Mucosa of rectum (tissue), 2 donors: ENCODE data around the gene HS3ST5.

Experiments
- H3K27ac ChIP-seq, 2 donors: one replicate each; pipeline ENCODE4 v1.7.0; 2013; ENCODE audit warnings: inconsistent platforms in 2 of 2, low read depth in 2 of 2, low read length in 2 of 2
- H3K27me3 ChIP-seq, 2 donors: one replicate each; pipeline ENCODE4 v1.7.0; 2013; ENCODE audit warnings: low read length in 2 of 2; ENCODE audit not compliant: control insufficient read depth in 2 of 2, insufficient read depth in 2 of 2
- H3K36me3 ChIP-seq, 2 donors: one replicate each; pipeline ENCODE4 v1.7.0; 2013; ENCODE audit warnings: low read length in 2 of 2; ENCODE audit not compliant: control insufficient read depth in 2 of 2, insufficient read depth in 2 of 2
- H3K4me1 ChIP-seq, 2 donors: one replicate each; pipeline ENCODE4 v1.7.0; 2013; ENCODE audit warnings: low read length in 2 of 2, mild to moderate bottlenecking in 1 of 2; ENCODE audit not compliant: control insufficient read depth in 2 of 2, insufficient read depth in 2 of 2
- H3K4me3 ChIP-seq, 2 donors: one replicate each; pipeline ENCODE4 v1.7.0; 2013; ENCODE audit warnings: low read length in 2 of 2
- H3K9ac ChIP-seq, 2 donors: one replicate each; pipeline ENCODE4 v1.7.0; 2013; ENCODE audit warnings: low read length in 2 of 2, low read depth in 1 of 2, mild to moderate bottlenecking in 1 of 2
- H3K9me3 ChIP-seq, 2 donors: one replicate each; pipeline ENCODE4 v1.7.0; 2013; ENCODE audit warnings: low read length in 2 of 2; ENCODE audit not compliant: control insufficient read depth in 2 of 2
- donor health status: healthy.
- donor health status: Normal muscosa, but diverticular disease.

The HS3ST5 gene

DNA sequence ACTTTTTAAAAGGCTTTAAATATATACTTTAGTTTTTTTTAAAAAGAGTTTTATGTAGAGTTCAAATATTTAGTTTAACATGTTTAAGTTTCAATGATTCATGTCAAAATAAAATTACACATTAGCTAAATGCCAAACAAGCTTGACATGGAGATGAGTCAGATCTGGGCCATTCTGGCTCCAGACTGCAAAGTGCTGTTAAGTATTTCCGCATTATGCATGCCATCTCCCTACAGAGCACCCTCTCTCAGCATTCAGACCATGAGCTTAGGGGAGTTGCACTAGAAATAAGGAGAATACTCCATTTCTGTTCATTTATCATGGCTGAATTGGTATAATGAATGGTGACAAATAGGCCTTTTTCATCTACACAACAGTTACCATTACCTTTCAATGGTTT is 21.5 kb upstream of the HS3ST5 start:
- H3K4me3 ChIP-seq, result no peak overlapping the region
- no peaks in the 10 kb centered on the region for H3K9me3 ChIP-seq
- no peaks in the 10 kb centered on the region for H3K4me1 ChIP-seq
- no peak overlapping the region for H3K27ac ChIP-seq
- no peak overlapping the region for H3K9ac ChIP-seq
- no peaks in the 10 kb centered on the region for H3K36me3 ChIP-seq
- H3K27me3 ChIP-seq, result no peaks in the 10 kb centered on the region

- Histone ChIP-seq H3K27ac (no peak overlapping the region), H3K27me3 (no peaks in the 10 kb centered on the region), H3K9me3 (no peaks in the 10 kb centered on the region), H3K9ac (no peak overlapping the region), H3K4me1 (no peaks in the 10 kb centered on the region), H3K36me3 (no peaks in the 10 kb centered on the region), H3K4me3 (no peak overlapping the region)
These were observed 20.1 kb upstream of the HS3ST5 start for GRCh38 chr6:114362957-114363356.

- Histone ChIP-seq H3K4me3 (no peak overlapping the region), H3K27me3 (no peaks in the 10 kb centered on the region), H3K27ac (no peak overlapping the region), H3K4me1 (no peaks in the 10 kb centered on the region), H3K36me3 (no peaks in the 10 kb centered on the region), H3K9ac (no peak overlapping the region), H3K9me3 (no peaks in the 10 kb centered on the region)
These were observed 19.6 kb upstream of the HS3ST5 start for GRCh38 chr6:114362396-114362795.

DNA sequence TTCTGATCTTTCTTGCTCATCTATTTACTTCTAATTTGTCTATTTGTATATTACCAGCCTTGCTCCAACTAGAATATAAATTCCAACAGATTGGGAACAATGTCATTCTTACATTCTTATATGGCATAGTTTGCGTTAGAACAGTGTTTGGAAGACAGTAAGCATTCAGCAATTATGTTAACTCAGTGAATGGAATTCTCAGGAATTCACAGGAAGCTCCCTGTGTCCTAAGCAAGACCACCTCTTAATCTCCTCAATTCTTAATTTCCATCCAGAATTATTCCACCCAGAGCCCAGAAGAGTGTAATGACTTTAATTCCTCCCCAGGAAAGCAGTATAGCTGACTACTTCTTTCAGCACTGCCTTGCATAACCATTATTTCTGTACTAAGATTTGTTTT is 18.2 kb upstream of the HS3ST5 start:
- H3K9me3 ChIP-seq, result no peaks in the 10 kb centered on the region
- no peak overlapping the region for H3K4me3 ChIP-seq
- no peak overlapping the region for H3K27ac ChIP-seq

DNA sequence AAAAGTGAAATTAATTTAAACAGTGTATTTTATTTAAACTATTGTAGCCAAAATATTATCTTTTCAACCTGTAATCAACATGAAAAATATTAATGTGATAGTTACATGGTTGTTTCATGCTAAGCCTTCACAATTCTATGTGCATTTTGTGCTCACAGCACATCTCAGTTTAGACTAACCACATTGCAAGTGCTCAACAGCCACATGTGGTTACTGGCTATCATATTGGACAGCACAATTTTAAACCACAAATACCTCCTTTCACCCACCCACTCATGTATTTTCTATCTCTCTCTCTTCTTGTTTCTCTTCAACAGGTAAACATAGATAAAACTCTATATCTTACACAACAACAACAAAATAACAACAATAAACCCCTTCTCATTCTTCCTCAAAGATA is 12.5 kb upstream of the HS3ST5 start:
- H3K4me1 ChIP-seq, result no peaks in the 10 kb centered on the region
- H3K4me3 ChIP-seq, result no peak overlapping the region
- no peaks in the 10 kb centered on the region for H3K36me3 ChIP-seq
- H3K9me3 ChIP-seq, result no peaks in the 10 kb centered on the region
- no peak overlapping the region for H3K27ac ChIP-seq
- no peaks in the 10 kb centered on the region for H3K27me3 ChIP-seq
- H3K9ac ChIP-seq, result no peak overlapping the region

More for the DNA sequence above, 18.2 kb upstream of the HS3ST5 start:
- H3K9ac ChIP-seq, result no peak overlapping the region
- no peaks in the 10 kb centered on the region for H3K4me1 ChIP-seq
- no peaks in the 10 kb centered on the region for H3K36me3 ChIP-seq
- no peaks in the 10 kb centered on the region for H3K27me3 ChIP-seq

- no peak overlapping the region for H3K27ac ChIP-seq
- no peaks in the 10 kb centered on the region for H3K27me3 ChIP-seq
- no peaks in the 10 kb centered on the region for H3K36me3 ChIP-seq
These were observed 11.7 kb upstream of the HS3ST5 start for GRCh38 chr6:114354482-114354881.

DNA sequence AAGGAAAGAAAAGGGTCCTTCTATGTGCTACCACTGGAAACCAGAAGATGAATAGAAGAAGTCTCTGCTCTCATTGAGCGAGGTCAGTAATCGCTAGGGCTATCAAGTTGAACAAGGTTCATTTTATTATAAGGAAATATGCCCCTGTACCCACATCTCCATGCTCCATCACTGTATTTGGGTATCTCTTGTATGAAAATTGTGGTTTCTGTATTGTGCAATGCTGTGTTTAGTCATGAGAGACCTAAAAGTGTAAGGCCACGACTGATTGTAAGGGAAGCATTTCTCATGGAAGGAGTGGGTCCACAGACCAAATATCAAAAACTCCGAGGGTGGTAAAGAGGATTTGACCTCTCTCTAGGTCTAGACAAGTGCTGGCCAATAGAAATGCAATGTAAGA is 3.6 kb upstream of the HS3ST5 start:
- Histone ChIP-seq H3K4me1 (peaks cover 0 to 7% of the 10 kb centered on the region in 2 donors), H3K36me3 (no peaks in the 10 kb centered on the region), H3K9ac (no peak overlapping the region), H3K27ac (no peak overlapping the region), H3K9me3 (no peaks in the 10 kb centered on the region), H3K27me3 (peaks cover 3 to 5% of the 10 kb centered on the region in 2 donors), H3K4me3 (no peak overlapping the region)

More at GRCh38 chr6:114354482-114354881, 11.7 kb upstream of the HS3ST5 start:
- Histone ChIP-seq H3K9me3 (no peaks in the 10 kb centered on the region), H3K9ac (no peak overlapping the region), H3K4me3 (no peak overlapping the region), H3K4me1 (no peaks in the 10 kb centered on the region)

DNA sequence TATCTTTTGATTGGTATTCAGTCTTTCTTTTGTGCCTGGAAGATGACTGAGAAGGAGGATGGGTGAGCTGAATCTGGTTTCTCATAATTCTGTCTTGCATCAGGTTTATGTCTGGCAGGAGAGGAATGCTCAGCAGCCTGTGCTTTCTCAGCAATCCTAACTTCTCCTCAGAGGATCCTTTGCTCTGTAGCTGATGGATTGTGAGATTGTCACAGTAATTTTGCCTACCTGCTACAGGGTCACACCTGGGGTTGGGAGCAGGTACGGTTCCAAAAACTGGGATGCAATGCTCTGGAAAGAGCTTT is 2.1 kb upstream of the HS3ST5 start:
- H3K9me3 ChIP-seq, result no peaks in the 10 kb centered on the region
- peaks cover 6 to 9% of the 10 kb centered on the region in 2 donors for H3K27me3 ChIP-seq
- H3K4me1 ChIP-seq, result peaks cover 0 to 7% of the 10 kb centered on the region in 2 donors
- no peak overlapping the region for H3K4me3 ChIP-seq
- no peak overlapping the region for H3K9ac ChIP-seq
- H3K36me3 ChIP-seq, result no peaks in the 10 kb centered on the region
- no peak overlapping the region for H3K27ac ChIP-seq

- Histone ChIP-seq H3K9ac (no peak overlapping the region), H3K27me3 (peaks cover 6 to 9% of the 10 kb centered on the region in 2 donors), H3K36me3 (no peaks in the 10 kb centered on the region), H3K4me3 (no peak overlapping the region), H3K27ac (no peak overlapping the region), H3K9me3 (no peaks in the 10 kb centered on the region), H3K4me1 (peaks cover 0 to 7% of the 10 kb centered on the region in 2 donors)
These were observed 1.6 kb upstream of the HS3ST5 start for GRCh38 chr6:114344246-114344970.

DNA sequence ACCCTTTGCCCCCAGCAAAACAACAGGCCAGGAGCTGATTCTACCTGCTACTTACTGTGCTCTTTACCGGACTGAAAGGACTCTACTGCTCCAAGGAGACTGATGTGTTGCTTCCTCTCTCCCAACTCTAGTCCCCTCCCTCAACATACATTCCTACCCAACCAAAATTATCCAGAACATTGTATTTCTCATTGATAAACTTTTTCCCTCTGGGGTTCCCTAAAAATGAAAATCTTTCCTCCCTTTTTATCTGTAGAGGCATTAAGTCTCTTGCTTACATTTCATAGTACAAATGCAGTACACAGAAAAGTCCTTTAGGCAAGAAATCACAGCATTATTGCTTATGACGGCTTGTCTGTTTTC is 940 bp upstream of the HS3ST5 start:
- Histone ChIP-seq H3K27me3 (peaks cover 6 to 9% of the 10 kb centered on the region in 2 donors), H3K9me3 (no peaks in the 10 kb centered on the region), H3K27ac (no peak overlapping the region), H3K9ac (no peak overlapping the region), H3K4me3 (peak overlapping the region; percentile 40 to 63), H3K4me1 (peaks cover 0 to 7% of the 10 kb centered on the region in 2 donors), H3K36me3 (no peaks in the 10 kb centered on the region)
